ENCODE measurements around the gene NDUFB10.

- no peak for TF ChIP-seq CTCF (IDR thresholded peaks at IDR 0.05)
- TF ChIP-seq POLR2A (IDR thresholded peaks at IDR 0.05): no peak
Observed at GRCh38 chr16:1997494-1998359, 38.4 kb downstream of the NDUFB10 start.

Data from esophagus squamous epithelium (tissue), 4 donors.